NCI-H1048 (cell line): ENCODE data around the gene CEACAM21.

Experiments used
- DNase-seq: peaks from one replicate; lab custom pipeline; 2025; lab: John Stamatoyannopoulos, UW

Gene CEACAM21

DNA sequence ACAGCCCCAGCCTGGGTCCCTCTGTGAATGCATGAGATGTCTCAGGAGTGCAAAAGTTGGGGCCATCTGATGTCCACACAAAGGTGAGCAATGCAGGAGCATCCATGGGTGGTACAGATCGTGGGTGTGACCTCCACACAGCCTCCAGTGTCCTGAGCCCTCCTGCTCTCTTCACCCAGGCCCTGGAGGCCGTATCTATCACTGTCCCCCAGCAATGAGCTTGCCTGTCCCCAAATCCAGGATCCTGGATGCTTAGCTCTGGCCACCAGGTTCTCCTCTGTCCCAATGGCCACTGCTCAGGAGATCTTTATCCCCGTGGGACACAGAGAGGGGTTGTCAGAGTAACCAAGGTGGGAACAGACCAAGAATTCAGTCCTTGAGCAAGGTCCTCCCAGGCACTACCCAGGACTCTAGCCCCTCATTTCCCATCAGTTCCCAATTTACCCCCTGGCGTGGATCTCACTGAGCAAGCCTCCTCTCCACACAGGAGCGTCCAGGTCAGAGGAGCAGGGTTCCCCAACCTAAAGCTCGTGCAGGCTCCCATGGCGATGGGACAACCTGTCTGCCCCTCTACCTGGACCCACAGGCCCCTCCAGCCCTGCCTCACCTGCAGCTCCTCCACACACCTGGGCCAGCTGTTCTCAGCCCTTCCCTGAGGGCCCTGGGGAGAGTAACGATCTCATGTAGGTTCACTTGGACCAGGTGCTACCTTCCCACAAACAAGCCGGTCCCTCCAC lies 11.3 kb downstream of the CEACAM21 start:
- DNase-seq: no peak

DNA sequence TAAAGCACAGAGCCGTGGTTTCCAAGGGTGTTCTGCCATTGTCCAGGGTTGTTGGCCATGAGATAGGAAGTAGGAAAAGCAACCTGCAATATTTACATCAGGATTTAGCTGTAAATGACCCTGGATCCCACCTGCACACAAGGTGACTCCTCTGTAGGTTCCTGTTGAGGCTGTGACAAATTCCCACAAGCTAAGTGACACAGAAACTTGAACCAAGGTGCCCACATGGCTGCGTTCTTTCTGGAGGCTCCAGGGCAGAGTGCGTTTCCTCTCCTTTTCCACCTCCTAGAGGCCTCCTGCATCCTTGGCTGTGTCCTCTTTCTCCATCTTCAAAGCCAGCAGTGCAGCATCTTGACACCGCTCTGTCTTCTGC lies 11.9 kb downstream of the CEACAM21 start:
- no peak for DNase-seq

DNA sequence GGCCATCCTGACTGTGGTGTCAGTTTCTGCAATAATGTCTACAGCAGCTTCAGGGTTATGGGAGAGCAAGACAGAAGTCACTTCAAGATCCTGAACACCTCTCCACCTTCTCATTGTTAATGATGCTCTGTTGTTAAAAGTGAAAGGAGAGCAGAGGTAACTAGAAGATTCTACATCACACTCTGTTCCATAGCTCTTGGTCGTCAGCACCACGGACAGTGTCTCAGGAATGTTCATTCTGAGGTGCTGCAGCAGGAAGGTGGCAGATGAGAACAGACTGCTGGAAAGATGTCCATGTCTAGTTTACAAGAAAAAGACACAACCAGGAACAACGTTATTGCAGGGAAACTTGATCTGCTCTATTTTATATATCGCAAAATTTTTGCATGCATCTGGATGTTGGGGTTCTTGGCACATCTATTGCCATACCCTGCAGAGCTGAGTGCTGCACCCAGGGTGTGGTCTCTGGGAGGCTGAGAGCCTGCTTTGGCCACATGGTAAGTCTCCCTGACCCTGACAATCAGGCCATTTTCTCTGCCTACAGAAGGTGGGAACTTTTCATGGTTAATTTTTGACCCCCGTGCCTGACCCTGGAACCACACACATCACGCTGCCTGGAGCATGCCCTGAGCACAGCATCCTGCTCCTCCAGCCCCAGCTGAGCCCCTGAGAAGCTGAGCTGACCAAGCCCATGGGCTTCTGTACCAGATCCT lies 12.7 kb downstream of the CEACAM21 start:
- DNase-seq: no peak

DNA sequence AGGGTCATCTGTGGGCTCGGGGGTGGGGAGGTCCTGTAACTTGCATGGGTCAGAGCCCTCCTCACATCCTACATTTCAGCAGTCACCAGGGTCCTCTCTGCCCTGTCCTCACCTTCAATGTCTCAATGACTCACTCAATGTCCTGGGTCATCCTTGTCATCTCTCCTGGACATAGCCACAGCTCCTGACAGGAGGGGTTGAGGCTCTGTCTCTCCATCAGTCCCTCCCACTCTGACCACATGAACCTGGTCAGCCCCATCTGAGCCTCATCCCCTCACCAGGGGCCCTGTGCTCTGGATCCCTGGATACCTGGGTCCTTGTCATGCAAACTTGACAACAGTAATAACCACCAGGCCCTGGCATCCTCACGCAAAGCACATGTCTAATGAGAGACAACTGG lies 13.4 kb downstream of the CEACAM21 start:
- no peak for DNase-seq

DNA sequence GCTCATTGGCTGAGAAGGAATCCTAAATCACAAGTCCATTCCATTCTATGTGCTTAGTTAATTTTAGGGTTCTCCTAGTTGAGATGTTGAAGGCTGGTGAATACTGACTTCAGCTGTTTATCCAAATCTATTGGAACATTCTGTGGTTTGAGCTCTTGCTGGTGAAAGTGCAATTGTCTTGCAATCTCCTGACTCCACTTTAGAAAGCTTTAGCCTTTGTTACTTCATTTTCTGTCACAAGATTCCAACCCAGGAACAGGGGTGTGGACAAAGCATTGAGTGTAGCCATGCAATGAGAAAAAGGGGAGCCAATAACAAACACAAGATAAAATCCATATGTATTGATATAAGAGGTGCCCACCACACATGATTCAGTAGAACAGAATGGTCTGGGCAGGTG lies 15.0 kb downstream of the CEACAM21 start:
- DNase-seq: no peak

DNA sequence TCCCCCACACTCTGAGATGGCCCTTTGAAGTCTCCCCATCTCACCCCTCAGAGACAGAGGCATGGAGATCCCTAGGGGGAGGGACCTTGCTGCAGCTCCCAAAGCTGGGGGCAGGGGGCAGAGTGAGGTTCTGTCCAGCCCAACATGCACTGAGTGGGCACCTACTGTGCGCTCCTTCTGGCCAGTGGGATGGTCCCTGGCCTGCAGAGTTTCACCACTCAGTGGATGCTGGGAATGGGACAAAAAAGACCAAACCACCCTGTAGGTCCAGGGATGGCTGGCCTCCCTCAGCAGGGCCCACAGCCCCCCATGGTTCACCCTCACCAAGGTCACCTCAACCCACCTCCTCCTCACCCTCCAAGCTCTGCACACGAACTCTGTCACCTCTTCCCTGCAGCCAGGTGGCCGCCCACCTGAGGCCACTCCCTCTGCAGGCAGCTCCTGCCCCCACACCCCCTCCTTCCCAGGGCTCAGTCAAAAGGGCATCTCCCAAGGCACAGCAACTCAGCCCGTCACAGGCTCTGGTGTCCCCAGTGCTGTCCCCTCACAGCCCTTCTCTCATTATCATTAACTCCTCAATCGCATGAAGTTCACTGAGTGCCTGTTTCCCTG lies 16.1 kb downstream of the CEACAM21 start:
- DNase-seq: no peak

DNA sequence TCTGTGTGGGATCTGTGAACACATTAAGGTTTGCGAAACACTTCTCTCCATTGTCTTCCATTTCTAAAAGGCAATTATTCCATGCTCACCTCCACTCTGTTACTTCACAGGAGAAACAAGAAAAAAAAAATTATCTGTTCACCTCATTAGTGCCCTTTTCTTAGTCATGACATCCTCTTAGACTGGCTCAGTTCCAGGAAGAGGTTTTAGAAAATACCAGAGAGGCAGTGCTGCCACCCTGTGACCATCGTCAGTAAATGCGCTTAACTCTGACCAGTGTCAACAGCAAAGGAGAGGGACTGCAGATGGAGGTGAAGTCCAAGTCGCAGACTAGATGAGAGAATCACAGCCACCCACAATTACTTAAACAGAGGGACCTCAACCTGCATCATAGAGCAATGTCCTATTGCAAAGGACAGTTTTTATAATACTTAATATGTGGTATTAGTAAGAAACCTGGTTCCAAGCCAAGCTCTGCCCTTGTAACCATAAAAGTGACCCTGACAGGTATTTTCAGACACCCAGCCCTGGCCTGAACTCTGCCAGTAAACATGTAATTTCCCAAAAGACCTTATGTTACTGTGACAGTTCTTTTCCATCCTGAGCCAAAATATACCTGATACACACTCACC lies 19.4 kb downstream of the CEACAM21 start:
- DNase-seq: no peak

DNA sequence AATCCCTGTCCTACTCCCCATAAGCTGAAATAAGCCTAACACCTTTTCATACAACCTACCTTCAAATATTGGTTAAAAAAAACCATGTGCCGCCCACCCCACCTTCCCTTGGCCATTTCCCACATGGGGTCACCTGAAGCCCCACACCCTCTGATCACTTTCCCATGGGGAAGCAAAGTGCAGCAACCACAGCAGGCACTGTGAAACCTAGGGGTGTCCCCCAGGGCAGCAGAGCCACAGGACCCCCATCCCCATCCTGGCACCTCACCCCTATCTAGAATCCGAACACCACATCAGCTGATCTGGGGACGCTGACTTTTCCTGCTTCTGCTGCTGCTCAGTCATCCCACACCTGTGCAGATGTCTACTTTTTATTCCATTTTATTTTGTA lies 19.9 kb downstream of the CEACAM21 start:
- DNase-seq: no peak

DNA sequence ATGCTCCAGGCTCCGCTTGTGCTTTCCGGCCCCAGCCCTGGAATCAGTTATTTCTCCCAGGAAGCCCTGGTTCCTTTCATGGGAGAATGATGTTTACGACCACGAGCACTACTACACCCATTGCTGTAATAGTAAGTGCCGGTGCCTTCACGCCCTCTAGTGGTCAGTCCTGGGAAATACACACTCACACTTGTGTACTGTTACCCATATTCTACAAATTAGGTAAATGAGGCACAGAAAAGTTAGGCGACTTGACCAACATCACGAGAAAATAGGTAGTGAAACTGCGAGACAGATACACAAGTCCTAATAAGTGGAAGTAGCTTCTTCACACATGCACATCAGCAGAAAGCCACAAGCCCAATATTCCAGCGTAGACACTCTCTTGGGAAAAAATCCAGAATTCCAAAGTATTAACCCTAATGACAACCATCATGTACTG lies 21.7 kb downstream of the CEACAM21 start:
- peak; percentile 27 for DNase-seq

DNA sequence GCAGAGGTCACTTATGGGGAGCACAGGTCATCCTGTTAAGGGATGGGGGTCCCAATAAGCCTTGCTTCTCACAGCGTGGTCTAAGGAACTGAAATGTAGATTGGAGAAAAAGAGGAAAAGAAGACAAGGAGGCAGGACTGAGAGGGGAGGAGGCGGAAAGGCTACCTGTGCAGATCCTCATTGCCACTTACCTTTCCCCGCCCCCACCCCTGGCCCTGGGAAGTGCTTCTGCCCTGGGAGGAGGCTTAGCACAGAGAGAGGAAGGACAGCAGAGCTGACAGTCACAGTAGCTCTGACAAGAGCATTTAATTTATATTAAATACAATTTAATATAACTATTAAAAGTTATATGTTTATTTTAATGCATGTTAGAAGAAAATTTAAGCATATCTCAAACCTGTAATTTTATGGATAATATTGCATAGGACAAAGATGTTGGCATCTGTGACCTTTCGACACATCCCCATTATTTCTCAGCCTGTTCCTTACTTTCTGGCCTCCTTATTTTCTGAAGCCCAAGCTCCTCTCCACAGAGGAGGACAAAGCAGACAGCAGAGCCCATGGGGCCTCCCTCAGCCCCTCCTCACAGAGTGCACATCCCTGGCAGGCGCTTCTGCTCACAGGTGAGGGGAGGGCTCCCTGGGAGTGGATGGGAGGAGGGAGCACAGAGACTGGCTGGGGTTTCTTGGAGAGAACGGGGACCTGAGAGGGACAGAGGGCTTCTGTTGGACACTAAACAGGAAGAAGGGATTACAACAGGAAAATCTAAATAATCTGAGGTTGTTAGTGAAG lies 23.4 kb downstream of the CEACAM21 start:
- DNase-seq: no peak

DNA sequence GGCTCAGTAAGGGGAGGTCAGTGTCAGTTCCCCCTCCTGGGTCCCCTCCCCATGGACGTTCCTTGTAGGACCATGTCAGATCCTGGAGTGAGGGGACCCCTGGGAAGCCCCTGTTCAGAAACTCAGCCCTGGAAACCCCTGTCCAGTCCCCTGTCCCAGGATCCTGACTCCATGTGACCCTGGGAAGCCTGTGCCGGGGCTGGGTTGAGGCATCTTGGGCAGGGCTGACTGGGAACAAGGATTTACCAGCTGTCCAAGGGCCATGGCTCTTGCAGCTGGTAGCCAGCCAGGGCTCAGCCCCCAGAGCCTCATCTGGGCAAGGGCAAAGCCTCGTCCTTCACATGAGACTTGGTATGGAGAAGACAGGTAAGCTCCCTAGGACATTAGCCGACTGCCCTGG lies 25.8 kb downstream of the CEACAM21 start:
- no peak for DNase-seq

DNA sequence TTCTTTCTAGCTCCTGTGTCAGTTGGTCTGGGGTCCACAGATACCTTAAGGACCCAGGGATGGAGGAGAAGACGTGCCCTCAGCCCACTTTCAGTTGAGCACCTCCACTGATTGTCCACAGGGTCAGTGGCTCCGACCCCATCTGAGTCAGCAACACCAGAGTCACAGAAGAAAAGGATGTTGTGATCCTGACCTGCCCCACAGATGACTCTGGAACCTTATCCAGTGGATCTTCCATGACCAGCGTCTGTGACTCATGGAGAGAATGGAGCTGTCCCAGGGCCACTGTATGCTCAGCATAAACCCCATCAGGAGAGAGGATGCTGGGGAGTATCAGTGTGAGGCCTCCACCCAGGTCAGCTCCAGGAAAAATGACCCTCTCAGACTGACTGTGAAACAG lies 28.9 kb downstream of the CEACAM21 start:
- DNase-seq: no peak

DNA sequence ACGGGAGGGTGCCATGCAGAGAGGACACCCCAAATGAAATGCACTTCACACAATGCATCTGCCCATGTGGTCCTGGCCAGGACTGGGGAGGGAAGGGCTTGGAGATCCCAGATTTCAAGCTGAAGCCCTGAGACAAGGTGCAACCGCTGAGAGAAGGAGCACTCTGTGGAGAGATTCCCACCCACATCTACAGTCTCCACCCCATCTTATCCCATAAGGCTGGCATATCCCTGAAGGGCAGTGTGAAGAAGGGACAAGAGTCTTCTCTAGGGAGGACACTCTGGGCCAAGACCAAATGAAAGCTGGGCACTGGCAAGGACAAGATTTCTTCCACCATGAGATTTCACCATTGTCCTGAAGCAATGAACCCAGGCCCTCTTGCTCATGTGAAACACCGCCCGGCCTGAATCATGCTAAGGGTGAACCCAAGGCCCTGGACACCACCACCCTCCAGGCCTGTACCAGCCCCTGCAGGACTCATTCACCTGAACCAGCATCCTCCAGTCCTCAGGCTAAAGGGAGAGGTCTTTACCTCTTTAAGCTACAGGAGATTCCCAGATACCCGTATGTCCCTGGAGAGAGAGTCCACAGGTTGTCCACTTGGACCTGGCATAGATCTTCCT lies 30.4 kb downstream of the CEACAM21 start:
- DNase-seq: no peak

DNA sequence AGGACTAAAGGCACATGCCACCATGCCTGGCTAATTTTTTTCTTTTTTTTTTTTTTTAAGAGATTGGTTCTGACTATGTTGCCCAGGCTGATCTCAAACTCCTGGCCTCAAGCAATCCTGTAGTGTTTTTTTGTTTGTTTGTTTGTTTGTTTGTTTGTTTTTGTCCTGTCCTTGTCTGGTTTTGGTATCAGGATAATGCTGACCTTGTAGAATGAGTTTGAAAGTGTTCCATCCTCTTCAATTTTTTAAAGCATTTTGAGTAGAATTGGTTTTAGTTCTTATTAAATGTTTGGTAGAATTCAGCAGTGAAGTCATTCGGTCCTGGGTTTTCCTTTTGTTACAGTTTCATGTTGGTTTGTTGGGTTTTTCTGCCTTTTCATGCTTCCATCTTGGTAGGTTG lies 31.7 kb downstream of the CEACAM21 start:
- no peak for DNase-seq

DNA sequence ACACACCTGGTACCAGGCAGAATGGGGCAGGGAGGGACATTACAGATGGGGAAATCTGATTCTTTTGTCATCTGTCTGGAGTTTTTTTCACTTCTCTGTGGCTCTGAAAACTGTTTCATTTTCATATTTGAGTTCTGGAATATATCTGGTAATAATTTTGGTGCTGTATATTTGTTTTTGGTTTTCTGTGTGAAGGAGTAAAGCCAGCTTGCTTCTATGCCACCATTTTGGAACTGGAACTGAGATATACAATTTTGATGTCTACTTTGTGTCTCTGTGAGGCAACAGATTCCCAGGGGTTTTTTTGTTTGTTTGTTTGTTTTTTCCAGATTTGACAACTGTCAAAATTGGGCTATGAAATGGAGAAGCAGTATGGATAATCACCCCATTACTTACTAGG lies 34.8 kb downstream of the CEACAM21 start:
- DNase-seq: no peak

DNA sequence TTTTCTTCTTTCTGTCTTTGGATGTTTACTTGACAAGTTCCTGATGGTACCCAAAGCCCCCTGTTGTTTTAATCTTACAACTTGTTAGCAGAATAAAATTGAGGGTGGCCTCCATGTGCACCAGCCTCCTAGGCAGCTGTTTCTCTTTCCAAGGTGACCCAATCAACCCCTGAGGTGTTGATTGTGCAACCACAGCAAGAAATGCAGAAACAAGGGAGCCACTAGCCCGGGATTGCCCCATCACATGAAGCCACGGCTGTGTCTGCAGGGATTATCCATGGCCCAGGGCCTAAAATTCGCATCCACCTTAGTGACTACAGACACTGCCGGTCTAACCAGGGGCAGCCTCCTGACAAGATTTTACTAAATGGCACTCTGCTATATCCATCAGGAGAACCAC lies 36.5 kb downstream of the CEACAM21 start:
- DNase-seq: no peak

DNA sequence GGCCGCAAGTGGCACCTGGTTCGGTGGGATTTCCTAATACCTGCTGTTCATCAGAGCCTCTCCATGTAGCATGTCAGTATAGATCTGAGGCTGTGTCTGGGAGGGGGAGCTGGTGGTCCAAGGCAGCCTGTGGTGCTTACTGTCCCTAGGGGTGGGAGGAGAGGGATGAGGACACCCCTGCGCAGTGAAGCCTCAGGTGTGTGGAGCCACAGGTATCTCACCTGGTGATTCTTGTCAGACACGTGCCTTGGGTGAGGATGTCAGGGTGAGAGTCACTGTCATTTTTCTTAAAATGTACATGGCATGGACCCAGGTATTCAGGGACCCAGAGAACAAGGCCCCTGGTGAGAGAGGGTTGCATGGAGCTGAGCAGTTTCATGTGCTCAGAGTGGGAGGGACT lies 39.2 kb downstream of the CEACAM21 start:
- no peak for DNase-seq

DNA sequence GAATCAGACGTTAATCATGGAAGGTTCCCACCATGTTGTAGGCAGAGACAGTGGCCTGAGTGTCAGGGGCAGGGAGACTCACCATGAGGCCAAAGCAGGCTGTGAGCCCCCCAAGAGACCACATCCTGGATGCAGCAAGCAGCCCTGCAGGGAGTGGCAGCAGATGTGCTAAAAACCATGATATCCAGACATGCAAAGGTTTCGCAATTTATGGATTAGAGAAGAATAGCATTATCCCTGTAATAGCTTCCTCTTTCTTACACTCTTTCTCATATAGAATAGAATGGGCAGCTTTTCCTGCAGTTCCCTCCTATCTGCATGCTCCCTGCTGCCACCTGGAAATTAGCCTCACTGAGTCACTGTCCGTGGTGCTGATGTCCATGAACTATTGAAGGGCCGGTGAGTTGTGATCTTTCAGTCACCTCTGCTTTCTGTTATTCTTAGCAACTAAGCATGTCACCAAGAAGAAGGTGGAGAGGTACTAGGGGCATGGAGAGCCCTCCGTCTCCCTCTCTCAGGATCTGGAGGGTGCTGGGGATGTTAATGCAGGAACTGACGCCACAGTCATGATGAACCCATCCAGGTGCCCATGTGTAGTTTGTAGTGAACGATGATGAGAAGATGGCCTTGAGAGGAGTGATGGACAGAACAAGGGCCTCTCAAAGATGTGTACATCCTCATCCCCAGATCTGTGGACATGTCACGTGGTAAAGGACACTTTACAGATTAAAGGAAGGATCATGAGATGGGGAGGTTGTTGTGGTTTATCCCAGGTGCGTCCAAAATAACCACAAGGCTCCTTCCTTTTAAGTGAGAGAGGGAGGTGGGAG lies 41.0 kb downstream of the CEACAM21 start:
- no peak for DNase-seq

DNA sequence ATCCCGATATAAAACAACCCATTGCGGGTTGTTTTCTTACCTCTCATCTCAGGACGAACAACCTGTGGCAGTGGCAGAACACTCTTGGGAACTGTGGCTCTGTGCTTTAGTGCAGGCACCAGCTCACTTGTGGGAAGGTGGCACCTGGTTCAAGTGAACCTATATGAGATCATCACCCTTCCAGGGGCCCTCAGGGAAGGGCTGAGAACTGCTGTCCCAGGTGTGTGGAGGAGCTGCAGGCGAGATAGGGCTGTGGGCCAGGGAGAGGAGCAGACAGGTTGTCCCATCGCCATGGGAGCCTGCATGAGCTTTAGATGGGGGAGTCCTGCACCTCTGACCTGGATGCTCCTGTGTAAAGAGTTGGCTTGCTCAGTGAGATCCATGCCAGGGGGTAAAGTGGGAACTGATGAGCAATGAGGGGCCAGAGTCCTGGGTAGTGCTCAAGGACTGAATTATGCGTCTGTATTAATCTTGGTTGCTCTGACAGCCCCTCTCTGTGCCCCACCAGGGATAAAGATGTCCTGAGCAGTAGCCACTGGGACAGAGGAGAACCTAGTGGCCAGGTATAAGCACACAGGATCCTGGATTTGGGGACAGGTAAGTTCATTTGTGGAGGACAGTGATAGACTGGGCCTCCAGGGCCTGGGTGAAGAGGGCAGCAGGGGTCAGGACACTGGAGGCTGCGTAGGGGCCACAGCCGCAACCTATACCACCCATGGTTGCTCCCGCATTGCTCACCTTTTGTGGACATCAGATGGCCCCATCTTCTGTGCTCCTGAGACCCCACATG lies 42.2 kb downstream of the CEACAM21 start:
- DNase-seq: no peak

DNA sequence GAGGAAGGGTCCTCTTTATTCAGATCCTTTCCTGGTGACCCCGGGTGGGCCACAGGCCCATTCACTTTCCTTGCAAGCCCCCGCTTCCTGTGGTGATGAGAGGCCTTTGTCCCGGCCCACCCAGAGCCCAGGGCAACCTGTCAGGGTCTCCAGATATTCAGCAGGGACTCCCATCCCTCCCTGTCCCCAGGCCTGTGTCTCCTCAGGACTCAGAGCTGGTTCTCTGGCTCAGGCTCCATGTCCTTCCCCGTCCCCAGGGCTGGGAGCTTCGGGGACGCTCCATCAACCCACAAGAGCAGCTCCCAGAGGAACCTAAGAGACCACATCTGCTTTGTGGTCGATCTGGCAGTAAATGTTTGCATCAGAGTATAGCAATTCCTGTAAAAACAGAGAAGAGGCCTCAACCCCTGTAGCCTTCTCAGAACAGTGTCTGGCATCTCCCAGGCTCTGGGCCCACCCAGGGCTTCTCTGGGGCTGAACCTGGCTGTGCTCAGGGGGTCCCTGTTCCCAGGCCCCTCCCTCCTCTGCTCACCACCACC lies 43.1 kb downstream of the CEACAM21 start:
- no peak for DNase-seq
